ENCODE data around the gene ZDHHC20. TPM values are rescaled to one million over a fixed set of nuclear protein-coding genes. Genes with fewer than 3 reads are reported as not detected.

Gene ZDHHC20
- total RNA-seq, 2 donors from 2014 or later, result 85.2 to 94.1 TPM

DNA sequence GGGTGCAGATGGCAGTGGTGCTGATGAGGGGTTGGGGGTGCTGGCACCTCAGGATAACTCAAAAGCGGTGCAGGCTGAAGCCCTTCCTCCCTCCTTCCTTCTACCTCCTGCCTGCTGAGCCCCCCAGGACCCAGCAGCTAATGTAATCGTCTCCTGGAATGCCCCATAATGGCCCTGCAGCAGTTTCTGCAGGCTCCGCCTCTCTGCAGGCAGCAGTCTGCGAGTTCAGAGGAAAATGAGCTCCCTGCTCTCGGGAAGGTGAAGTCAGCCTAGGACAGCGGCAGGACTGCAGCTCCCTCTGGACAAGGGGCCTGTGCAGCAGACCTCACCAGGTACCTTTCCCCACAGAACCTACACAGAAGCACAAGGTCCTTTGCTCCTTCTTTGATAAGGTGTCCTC lies 130.9 kb downstream of the ZDHHC20 start:
- no peak overlapping the region for H3K4me3 Mint-ChIP-seq
- peaks cover 37% of the 10 kb centered on the region for H3K4me1 Mint-ChIP-seq
- Histone ChIP-seq H3K27me3 (ENCODE audit: control insufficient read depth, insufficient read depth, low read length, poor library complexity, severe bottlenecking) (peaks cover 41% of the 10 kb centered on the region), H3K27ac (ENCODE audit: low read depth, low read length) (no peak overlapping the region), H3K4me3 (ENCODE audit: low read length) (no peak overlapping the region), H3K9me3 (ENCODE audit: control insufficient read depth, low read length) (peaks cover 5% of the 10 kb centered on the region), H3K9ac (ENCODE audit: extremely low read depth, low read length, poor library complexity, severe bottlenecking) (no peak overlapping the region), H3K4me1 (ENCODE audit: control insufficient read depth, insufficient read depth, low read length) (peaks cover 4% of the 10 kb centered on the region), H3K36me3 (ENCODE audit: control insufficient read depth, insufficient read depth, low read length) (no peaks in the 10 kb centered on the region)
- H3K27me3 Mint-ChIP-seq (ENCODE audit: insufficient read depth), result peaks cover 59% of the 10 kb centered on the region
- peak; percentile 76 for DNase-seq
- no peak overlapping the region for H3K27ac Mint-ChIP-seq
- peaks cover 4% of the 10 kb centered on the region for H3K9me3 Mint-ChIP-seq
- 40% methylated on average over 6 of the region's 6 CpGs; no CpG with 5 or more reads in 1 of the 2 experiments for WGBS, 2 experiments (ENCODE audit: insufficient coverage in 1 of 2, insufficient read length in 1 of 2)
- TF ChIP-seq, protein P1, sequence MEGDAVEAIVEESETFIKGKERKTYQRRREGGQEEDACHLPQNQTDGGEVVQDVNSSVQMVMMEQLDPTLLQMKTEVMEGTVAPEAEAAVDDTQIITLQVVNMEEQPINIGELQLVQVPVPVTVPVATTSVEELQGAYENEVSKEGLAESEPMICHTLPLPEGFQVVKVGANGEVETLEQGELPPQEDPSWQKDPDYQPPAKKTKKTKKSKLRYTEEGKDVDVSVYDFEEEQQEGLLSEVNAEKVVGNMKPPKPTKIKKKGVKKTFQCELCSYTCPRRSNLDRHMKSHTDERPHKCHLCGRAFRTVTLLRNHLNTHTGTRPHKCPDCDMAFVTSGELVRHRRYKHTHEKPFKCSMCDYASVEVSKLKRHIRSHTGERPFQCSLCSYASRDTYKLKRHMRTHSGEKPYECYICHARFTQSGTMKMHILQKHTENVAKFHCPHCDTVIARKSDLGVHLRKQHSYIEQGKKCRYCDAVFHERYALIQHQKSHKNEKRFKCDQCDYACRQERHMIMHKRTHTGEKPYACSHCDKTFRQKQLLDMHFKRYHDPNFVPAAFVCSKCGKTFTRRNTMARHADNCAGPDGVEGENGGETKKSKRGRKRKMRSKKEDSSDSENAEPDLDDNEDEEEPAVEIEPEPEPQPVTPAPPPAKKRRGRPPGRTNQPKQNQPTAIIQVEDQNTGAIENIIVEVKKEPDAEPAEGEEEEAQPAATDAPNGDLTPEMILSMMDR (conservative IDR thresholded peaks at IDR 0.05), result no peak
- H3K36me3 Mint-ChIP-seq (ENCODE audit: low read depth), result peaks cover 2% of the 10 kb centered on the region

DNA sequence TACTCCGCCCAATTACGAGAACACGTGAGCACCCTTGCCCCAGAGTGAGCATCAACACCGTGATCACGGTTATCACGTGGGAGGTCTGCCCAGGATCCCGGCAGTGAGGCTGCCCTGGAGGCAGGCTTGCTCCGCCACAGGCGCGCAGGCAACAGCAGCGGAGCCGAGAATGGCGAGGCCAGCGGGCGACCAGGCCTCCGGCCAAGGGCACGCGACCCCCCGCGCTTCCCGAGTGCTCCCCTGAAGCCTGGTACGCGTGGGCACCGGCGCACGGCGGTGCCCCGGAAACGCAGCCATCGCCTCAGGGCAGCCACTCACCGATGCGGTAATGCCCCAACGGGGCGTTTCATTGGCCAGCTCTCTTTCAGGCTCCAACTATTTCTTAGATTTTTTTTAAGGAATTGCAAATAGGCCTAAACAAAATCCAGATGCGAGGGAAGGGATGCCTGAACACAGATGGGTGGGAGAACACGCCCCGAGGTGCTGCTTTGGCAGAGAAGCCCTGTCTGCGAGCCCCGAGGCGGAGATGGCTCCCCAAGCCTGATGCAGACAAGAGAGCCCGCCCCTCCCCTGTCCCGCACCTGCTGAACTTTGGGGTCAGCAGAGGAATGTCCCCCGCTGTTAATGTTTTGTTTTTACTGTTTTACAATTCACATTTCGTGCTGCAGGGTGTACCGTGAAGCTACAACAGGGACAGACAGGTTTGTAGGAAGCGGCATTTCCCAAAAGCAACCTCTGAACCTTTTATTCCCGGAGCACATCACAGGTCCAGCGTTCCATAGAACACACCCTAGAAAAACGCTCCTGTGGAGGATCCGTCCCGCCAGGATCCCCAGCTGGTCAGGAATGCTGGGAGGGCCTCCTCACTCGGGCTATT lies 132.7 kb downstream of the ZDHHC20 start:
- Histone ChIP-seq H3K4me3 (ENCODE audit: low read length) (peak overlapping the region; percentile 67), H3K9ac (ENCODE audit: extremely low read depth, low read length, poor library complexity, severe bottlenecking) (no peak overlapping the region), H3K27ac (ENCODE audit: low read depth, low read length) (no peak overlapping the region), H3K4me1 (ENCODE audit: control insufficient read depth, insufficient read depth, low read length) (peaks cover 4% of the 10 kb centered on the region), H3K36me3 (ENCODE audit: control insufficient read depth, insufficient read depth, low read length) (no peaks in the 10 kb centered on the region), H3K27me3 (ENCODE audit: control insufficient read depth, insufficient read depth, low read length, poor library complexity, severe bottlenecking) (peaks cover 58% of the 10 kb centered on the region), H3K9me3 (ENCODE audit: control insufficient read depth, low read length) (no peaks in the 10 kb centered on the region)
- Mint-ChIP-seq H3K4me1 (peaks cover 37% of the 10 kb centered on the region), H3K36me3 (ENCODE audit: low read depth) (no peaks in the 10 kb centered on the region), H3K9me3 (no peaks in the 10 kb centered on the region), H3K4me3 (peak overlapping the region; percentile 51), H3K27me3 (ENCODE audit: insufficient read depth) (peaks cover 74% of the 10 kb centered on the region), H3K27ac (no peak overlapping the region)
- TF ChIP-seq, protein P1 (conservative IDR thresholded peaks at IDR 0.05), result no peak
- 2 to 11% methylated on average over 13 to 51 of the region's 52 CpGs for WGBS, 2 experiments (ENCODE audit: insufficient coverage in 1 of 2, insufficient read length in 1 of 2)
- DNase-seq, result peak; percentile 85

DNA sequence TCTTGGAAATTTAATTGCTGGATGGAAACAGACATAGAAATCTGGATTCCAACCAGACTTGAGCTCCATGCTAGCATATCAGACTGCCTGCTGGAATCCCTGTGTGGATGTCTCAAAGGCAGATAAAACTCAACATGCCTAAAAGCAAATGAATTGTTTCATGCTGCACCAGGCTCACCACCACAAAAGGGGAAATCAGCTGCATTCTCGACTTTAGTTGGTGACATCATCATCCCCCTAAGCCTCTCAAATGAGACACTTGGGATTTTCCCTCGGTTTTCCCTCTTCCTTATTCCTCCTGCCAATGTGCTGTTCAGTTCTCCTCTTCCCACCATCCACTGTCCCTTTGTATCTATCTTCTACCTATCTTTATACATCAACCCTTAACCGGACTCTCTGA lies 134.3 kb downstream of the ZDHHC20 start:
- no peak for DNase-seq
- Histone ChIP-seq H3K9me3 (ENCODE audit: control insufficient read depth, low read length) (no peaks in the 10 kb centered on the region), H3K4me3 (ENCODE audit: low read length) (no peak overlapping the region), H3K9ac (ENCODE audit: extremely low read depth, low read length, poor library complexity, severe bottlenecking) (no peak overlapping the region), H3K36me3 (ENCODE audit: control insufficient read depth, insufficient read depth, low read length) (no peaks in the 10 kb centered on the region), H3K27me3 (ENCODE audit: control insufficient read depth, insufficient read depth, low read length, poor library complexity, severe bottlenecking) (peaks cover 54% of the 10 kb centered on the region), H3K4me1 (ENCODE audit: control insufficient read depth, insufficient read depth, low read length) (peaks cover 4% of the 10 kb centered on the region), H3K27ac (ENCODE audit: low read depth, low read length) (no peak overlapping the region)
- H3K36me3 Mint-ChIP-seq (ENCODE audit: low read depth), result no peaks in the 10 kb centered on the region
- TF ChIP-seq, protein P1 (conservative IDR thresholded peaks at IDR 0.05), result no peak
- peaks cover 86% of the 10 kb centered on the region for H3K27me3 Mint-ChIP-seq (ENCODE audit: insufficient read depth)
- H3K9me3 Mint-ChIP-seq, result no peaks in the 10 kb centered on the region
- 29 to 52% methylated on average over 2 to 3 of the region's 3 CpGs for WGBS, 2 experiments (ENCODE audit: insufficient coverage in 1 of 2, insufficient read length in 1 of 2)
- peaks cover 30% of the 10 kb centered on the region for H3K4me1 Mint-ChIP-seq
- no peak overlapping the region for H3K4me3 Mint-ChIP-seq
- H3K27ac Mint-ChIP-seq, result no peak overlapping the region

Measured in endodermal cell (in vitro differentiated cells).